Karpas-422 (cell line): ENCODE data around the gene TESMIN. TPM values are rescaled to one million over a fixed set of nuclear protein-coding genes. Genes with fewer than 3 reads are reported as not detected.
A peak's percentile ranks its signal among the peaks of the same experiment; 100 is the strongest.

Experiments
- DNase-seq: peaks from one replicate; pipeline ENCODE4 v3.0.0-alpha.2; 2015
- H2AFZ ChIP-seq: fragments of 200-600 bp; sonication (generic); 2 replicates; pipeline ENCODE4 v1.6.1; 2014; ENCODE audit warnings: antibody characterized with exemption, low read length, mixed read lengths
- H3K27ac ChIP-seq: fragments of 200-600 bp; sonication (generic); 2 replicates; pipeline ENCODE4 v1.5.1; 2014; ENCODE audit warnings: mild to moderate bottlenecking, low read length, moderate library complexity
- H3K27me3 ChIP-seq: fragments of 200-600 bp; sonication (generic); 2 replicates; pipeline ENCODE4 v1.6.1; 2014; ENCODE audit warnings: low read length, mixed read lengths
- H3K36me3 ChIP-seq: fragments of 200-600 bp; sonication (generic); 2 replicates; pipeline ENCODE4 v1.6.1; 2014; ENCODE audit warnings: low read length, mixed read lengths; ENCODE audit not compliant: insufficient read depth
- H3K4me1 ChIP-seq: fragments of 200-600 bp; sonication (generic); 2 replicates; pipeline ENCODE4 v1.6.1; 2014; ENCODE audit warnings: mild to moderate bottlenecking, low read length, mixed read lengths
- H3K4me2 ChIP-seq: fragments of 200-600 bp; sonication (generic); 2 replicates; pipeline ENCODE4 v1.6.1; 2014; ENCODE audit warnings: low read length, low read depth, mild to moderate bottlenecking; ENCODE audit not compliant: poor library complexity, severe bottlenecking
- H3K4me3 ChIP-seq: fragments of 200-600 bp; sonication (generic); 2 replicates; pipeline ENCODE4 v1.5.1; 2014; ENCODE audit warnings: mild to moderate bottlenecking, antibody characterized with exemption, low read length, mixed read lengths
- H3K79me2 ChIP-seq: fragments of 200-600 bp; sonication (generic); 2 replicates; pipeline ENCODE4 v1.6.1; 2014; ENCODE audit warnings: mild to moderate bottlenecking, low read length, mixed read lengths
- H3K9ac ChIP-seq: fragments of 200-600 bp; sonication (generic); 2 replicates; pipeline ENCODE4 v1.6.0; 2014; ENCODE audit warnings: low read length
- H3K9me2 ChIP-seq: fragments of 200-600 bp; sonication (generic), shearing (Covaris generic); replicated peaks from 2 replicates; pipeline ENCODE4 v1.6.0; 2014; ENCODE audit warnings: mild to moderate bottlenecking, low read length, moderate library complexity; ENCODE audit not compliant: insufficient read depth
- H3K9me3 ChIP-seq: fragments of 300-700, 200-600 bp; sonication (generic); 2 replicates; pipeline ENCODE4 v1.6.1; 2014; ENCODE audit warnings: low read length, mixed read lengths
- H4K20me1 ChIP-seq: fragments of 200-600 bp; sonication (generic); 2 replicates; pipeline ENCODE4 v1.6.1; 2014; ENCODE audit warnings: mild to moderate bottlenecking, antibody characterized with exemption, low read length, low read depth; ENCODE audit not compliant: insufficient read depth
- total RNA-seq: library from RNA; depleted of rRNA; stranded (reverse); fragments of >200 nt; shearing (Covaris generic); gene quantifications from 2 replicates; pipeline ENCODE4 v1.2.3, GENCODE V29; 2014; ENCODE audit warnings: low replicate concordance

The TESMIN gene
- total RNA-seq, 1 experiment from 2014 or later = not detected

DNA sequence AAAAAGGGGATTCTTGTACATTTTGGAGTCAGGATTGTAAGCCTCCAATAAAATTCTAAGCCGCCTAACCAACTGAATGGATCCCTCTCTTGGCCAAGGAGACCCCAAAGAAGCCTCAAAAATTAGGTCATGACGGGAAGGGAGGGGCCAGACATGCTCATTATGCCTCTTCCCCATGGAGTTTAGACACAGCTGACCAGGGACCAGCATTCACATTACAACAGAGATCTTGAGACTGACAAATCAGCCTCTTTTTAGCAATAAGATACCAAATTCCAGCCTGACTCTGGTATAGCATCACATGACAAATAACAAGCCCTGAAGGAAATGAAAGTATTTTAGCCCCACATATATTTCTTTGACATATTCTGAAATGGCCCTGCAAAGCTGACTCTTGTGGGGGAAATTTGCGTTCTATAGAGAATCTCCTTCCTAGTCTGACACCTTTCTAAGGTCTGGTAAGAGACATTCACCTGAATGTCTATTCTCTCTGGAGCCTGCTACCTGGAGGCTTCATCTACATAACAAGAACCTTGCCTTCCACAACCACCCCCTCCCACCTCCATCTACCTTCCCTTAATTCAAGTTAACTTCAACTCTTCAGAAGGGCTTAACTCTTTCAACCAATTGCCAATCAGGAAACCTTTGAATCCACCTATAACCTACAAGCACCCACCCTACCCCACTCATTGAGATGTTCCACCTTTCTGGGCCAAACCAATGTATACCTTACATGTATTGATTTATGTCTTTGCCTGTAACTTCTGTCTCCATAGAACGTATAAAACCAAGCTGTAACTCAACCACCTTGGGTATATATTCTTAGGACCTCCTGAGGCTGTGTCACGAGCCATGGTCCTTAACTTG, 56.7 kb downstream of the TESMIN start:
- Histone ChIP-seq H3K79me2 (no peaks in the 10 kb centered on the region), H4K20me1 (no peaks in the 10 kb centered on the region), H3K36me3 (no peaks in the 10 kb centered on the region), H3K27ac (no peak overlapping the region), H3K27me3 (no peaks in the 10 kb centered on the region), H2AFZ (no peak overlapping the region), H3K4me1 (no peaks in the 10 kb centered on the region), H3K9me2 (no peaks in the 10 kb centered on the region), H3K9me3 (0 out of 2 replicates have a peak, but pooled peaks cover 3% of the 10 kb centered on the region), H3K9ac (no peak overlapping the region), H3K4me3 (no peak overlapping the region), H3K4me2 (no peak overlapping the region)
- DNase-seq = no peak

DNA sequence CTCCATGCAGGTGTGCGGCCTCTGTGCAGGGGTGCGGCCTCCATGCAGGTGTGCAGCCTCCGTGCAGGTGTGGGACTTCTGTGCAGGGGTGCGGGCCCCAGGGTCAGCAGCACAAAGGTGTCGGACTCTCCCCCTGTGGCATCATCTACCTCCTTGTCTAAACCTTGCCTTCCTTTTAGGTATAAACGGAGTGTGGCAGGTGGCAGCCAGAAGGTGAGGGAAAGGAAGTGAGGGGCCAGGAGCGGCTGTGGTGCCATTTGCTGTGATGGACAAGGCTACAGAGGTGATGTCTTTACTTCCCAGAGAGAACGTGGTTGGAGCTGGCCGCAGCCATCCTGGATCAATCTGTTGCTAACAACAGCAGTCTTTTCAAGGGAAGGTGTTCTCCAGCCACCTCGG, 57.8 kb downstream of the TESMIN start:
- no peak overlapping the region for H3K27ac ChIP-seq
- H3K4me3 ChIP-seq = no peak overlapping the region
- no peaks in the 10 kb centered on the region for H3K79me2 ChIP-seq
- H3K4me2 ChIP-seq = no peak overlapping the region
- no peaks in the 10 kb centered on the region for H4K20me1 ChIP-seq
- no peak for DNase-seq
- H3K36me3 ChIP-seq = no peaks in the 10 kb centered on the region
- H3K4me1 ChIP-seq = no peaks in the 10 kb centered on the region
- no peaks in the 10 kb centered on the region for H3K27me3 ChIP-seq
- 0 out of 2 replicates have a peak, but pooled peaks cover 1% of the 10 kb centered on the region for H3K9me3 ChIP-seq
- no peak overlapping the region for H3K9ac ChIP-seq
- no peaks in the 10 kb centered on the region for H3K9me2 ChIP-seq
- H2AFZ ChIP-seq = no peak overlapping the region

DNA sequence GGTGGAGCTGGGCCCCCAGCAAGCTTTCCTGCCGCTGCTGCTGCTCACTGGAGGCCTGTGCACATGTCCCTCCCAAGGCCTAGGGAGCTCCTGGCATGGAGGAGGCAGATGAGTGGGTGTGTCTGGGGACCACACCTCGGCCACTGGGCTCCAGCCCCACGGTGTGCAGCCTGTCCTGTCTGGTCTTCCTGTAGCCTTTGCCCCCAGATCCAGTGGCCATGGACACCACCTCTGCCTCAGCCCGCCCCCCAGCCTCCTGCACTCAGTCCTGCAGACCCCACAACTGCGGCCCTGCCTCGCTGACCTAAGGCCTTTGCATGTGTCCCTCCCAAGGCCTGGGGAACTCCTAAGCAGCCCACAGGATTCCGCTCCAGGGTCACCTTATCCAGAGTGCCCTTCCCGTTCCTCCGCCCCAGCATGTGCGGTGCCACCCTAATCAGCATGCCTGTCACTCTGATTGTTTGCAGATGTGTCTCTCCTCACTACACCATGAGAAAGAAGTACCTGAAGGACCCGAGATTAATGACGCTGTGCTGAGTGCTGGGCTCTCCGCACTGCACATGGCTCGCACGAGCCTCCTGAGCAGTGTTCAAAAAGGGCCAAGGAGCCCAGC, 58.3 kb downstream of the TESMIN start:
- DNase-seq = no peak
- Histone ChIP-seq H3K27me3 (no peaks in the 10 kb centered on the region), H3K9me2 (no peaks in the 10 kb centered on the region), H3K9me3 (no peaks in the 10 kb centered on the region), H3K9ac (no peak overlapping the region), H3K27ac (no peak overlapping the region), H3K4me2 (no peak overlapping the region), H4K20me1 (no peaks in the 10 kb centered on the region), H3K4me3 (no peak overlapping the region), H3K79me2 (no peaks in the 10 kb centered on the region), H3K36me3 (no peaks in the 10 kb centered on the region), H3K4me1 (no peaks in the 10 kb centered on the region), H2AFZ (no peak overlapping the region)

DNA sequence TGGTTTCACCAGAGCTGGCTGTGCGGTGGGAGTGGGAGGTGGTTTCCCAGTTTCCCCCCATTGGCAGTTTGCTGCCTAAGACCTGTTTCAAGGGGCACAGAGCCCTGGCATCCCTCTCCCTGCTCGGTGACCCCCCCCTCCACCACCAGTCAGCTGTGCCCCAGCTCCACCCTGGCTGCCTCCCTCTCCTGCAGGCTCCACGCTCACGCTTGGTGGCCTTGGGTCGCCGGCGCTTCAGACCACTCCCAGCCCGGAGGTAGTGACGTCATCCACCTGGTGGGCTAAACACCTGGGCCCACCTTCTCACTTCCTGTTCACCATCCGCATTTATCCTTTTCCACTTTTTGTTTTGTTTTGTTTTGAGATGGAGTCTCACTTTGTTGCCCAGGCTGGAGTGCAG, 59.2 kb downstream of the TESMIN start:
- Histone ChIP-seq H4K20me1 (no peaks in the 10 kb centered on the region), H3K27ac (no peak overlapping the region), H3K4me3 (no peak overlapping the region), H3K9me2 (no peaks in the 10 kb centered on the region), H3K4me1 (no peaks in the 10 kb centered on the region), H3K4me2 (no peak overlapping the region), H3K79me2 (no peaks in the 10 kb centered on the region), H3K36me3 (no peaks in the 10 kb centered on the region), H3K27me3 (no peaks in the 10 kb centered on the region), H3K9me3 (no peaks in the 10 kb centered on the region), H2AFZ (no peak overlapping the region), H3K9ac (no peak overlapping the region)
- DNase-seq = no peak

DNA sequence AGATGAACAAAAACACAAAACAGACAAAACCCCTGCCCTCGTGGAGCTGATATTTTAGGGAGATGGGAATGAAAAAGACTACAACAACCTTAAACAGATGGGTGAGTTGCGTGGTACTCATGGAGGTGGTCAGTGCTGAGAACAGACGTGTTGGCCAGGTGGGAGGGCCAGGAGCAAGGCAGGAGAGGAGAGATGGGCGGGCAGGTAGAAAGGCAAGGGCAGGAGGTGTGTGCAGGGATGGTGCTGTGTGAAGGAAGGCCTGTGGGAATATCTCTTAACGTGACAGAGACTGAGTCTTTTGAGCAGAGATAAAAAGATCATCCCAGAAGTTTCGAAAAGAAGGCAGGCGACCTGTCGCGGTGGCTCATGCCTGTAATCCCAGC, 59.9 kb downstream of the TESMIN start:
- no peak overlapping the region for H3K4me2 ChIP-seq
- no peaks in the 10 kb centered on the region for H3K36me3 ChIP-seq
- H3K9me2 ChIP-seq = no peaks in the 10 kb centered on the region
- H3K79me2 ChIP-seq = no peaks in the 10 kb centered on the region
- H2AFZ ChIP-seq = no peak overlapping the region
- DNase-seq = no peak
- no peaks in the 10 kb centered on the region for H4K20me1 ChIP-seq
- no peaks in the 10 kb centered on the region for H3K4me1 ChIP-seq
- no peaks in the 10 kb centered on the region for H3K9me3 ChIP-seq
- H3K4me3 ChIP-seq = no peak overlapping the region
- no peak overlapping the region for H3K9ac ChIP-seq
- H3K27me3 ChIP-seq = no peaks in the 10 kb centered on the region
- H3K27ac ChIP-seq = no peak overlapping the region

DNA sequence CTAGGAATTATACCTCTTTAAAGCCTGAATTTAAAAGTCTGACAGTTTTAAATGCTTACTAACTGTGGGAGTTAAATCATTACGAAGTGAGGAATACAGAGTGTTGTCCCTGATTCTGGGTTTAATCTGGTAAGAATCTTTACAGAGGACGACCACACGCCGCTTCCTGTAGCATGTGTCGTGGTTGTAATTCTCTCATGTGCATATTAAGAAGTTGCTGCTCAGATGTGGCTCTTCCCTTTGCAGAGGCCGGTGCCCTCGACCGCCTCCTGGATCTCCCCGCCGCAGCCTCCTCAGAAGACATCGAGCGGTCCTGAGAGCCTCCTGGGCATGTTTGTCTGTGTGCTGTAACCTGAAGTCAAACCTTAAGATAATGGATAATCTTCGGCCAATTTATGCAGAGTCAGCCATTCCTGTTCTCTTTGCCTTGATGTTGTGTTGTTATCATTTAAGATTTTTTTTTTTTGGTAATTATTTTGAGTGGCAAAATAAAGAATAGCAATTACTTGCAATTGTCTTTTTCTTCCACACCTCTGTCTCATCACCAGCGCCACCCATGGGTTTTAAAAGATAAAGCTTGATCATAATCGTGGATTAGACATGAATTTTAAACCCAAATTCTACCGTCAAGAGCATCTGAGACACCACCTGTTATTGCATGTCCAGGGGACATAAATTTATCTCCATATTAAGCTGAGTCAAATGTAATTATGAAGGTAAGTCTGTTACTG, 60.5 kb downstream of the TESMIN start:
- H3K9ac ChIP-seq = no peak overlapping the region
- H3K27ac ChIP-seq = no peak overlapping the region
- no peaks in the 10 kb centered on the region for H3K27me3 ChIP-seq
- no peaks in the 10 kb centered on the region for H4K20me1 ChIP-seq
- no peaks in the 10 kb centered on the region for H3K36me3 ChIP-seq
- no peaks in the 10 kb centered on the region for H3K9me2 ChIP-seq
- H3K9me3 ChIP-seq = no peaks in the 10 kb centered on the region
- DNase-seq = peak; percentile 54
- no peaks in the 10 kb centered on the region for H3K79me2 ChIP-seq
- H3K4me3 ChIP-seq = no peak overlapping the region
- H2AFZ ChIP-seq = no peak overlapping the region
- no peak overlapping the region for H3K4me2 ChIP-seq
- no peaks in the 10 kb centered on the region for H3K4me1 ChIP-seq

DNA sequence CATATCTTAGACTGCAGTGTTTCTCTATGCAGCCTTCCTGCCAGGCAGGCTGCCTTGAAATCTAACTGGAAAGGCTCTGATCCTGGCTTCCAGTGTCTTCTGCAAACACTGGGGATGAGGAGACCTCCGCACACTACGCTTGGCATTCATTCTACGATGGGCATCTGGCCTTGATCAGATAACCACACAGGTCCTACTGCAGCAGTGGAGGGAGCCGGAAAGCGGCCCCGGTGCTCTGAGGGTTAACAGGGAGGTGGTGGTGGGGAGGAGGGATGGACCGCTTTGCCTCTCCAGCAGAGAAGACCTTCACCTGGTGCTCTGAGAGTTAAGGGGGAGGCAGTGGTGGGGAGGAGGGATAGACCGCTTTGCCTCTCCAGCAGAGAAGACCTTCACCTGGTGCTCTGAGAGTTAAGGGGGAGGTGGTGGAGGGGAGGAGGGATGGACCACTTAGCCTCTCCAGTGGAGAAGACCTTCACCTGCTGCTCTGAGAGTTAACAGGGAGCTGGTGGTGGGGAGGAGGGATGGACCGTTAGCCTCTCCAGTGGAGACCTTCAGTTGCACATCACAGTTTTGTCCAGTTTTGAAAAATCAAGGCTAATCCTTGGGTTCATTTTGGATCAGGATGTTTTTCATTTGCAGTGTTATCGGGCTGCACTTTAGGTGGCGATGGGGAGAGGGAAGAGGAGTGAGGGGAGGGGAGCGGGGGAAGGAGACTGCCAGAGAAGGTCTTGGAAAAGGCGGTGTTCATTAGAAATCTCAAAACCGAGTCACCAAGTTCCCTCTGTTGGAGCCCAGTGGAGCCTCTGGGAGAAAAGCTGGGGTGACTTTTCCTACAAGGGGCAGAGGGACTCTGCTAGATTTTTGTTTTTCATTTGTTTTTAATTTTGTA, 61.3 kb downstream of the TESMIN start:
- Histone ChIP-seq H3K9me2 (no peaks in the 10 kb centered on the region), H4K20me1 (no peaks in the 10 kb centered on the region), H2AFZ (no peak overlapping the region), H3K27me3 (no peaks in the 10 kb centered on the region), H3K4me2 (no peak overlapping the region), H3K9ac (no peak overlapping the region), H3K36me3 (no peaks in the 10 kb centered on the region), H3K27ac (no peak overlapping the region), H3K4me1 (no peaks in the 10 kb centered on the region), H3K9me3 (no peaks in the 10 kb centered on the region), H3K4me3 (no peak overlapping the region), H3K79me2 (no peaks in the 10 kb centered on the region)
- no peak for DNase-seq
